ENCODE data around the gene SZT2. TPM values are rescaled to one million over a fixed set of nuclear protein-coding genes. Genes with fewer than 3 reads are reported as not detected.

SZT2 gene
- total and polyA plus RNA-seq, 2 of the 13 experiments (the other 11 are each of a cell fraction or from before 2014, with no cell fraction given) = 8.0 to 8.8 TPM

- Histone ChIP-seq H3K9me3 (ENCODE audit: low read length) (peaks cover 8% of the 10 kb centered on the region; the same call in 1 of the 2 replicates), H3K79me2 (ENCODE audit: insufficient read depth, low read length) (no peaks in the 10 kb centered on the region), H4K20me1 (ENCODE audit: insufficient read depth, low read length) (no peaks in the 10 kb centered on the region), H3K36me3 (replicated peaks in 1 of 2; ENCODE audit: control insufficient read depth in 1 of 2, insufficient read depth in 2 of 2, low read length in 2 of 2) (no peaks in the 10 kb centered on the region), H3K4me3 (replicated peaks in 1 of 3; ENCODE audit: insufficient read depth in 1 of 3, low read depth in 2 of 3, low read length in 3 of 3) (no peak overlapping the region), H3K27me3 (ENCODE audit: control insufficient read depth in 1 of 2, insufficient read depth in 2 of 2, low read length in 2 of 2) (no peaks in the 10 kb centered on the region), H3K4me1 (ENCODE audit: insufficient read depth, low read length) (peaks cover 7% of the 10 kb centered on the region; the same call in 1 of the 2 replicates), H2AFZ (ENCODE audit: low read length) (no peak overlapping the region), H3K9ac (ENCODE audit: insufficient read depth, low read depth, low read length) (no peak overlapping the region), H3K27ac (ENCODE audit: extremely low read length, insufficient read depth, low read length) (no peak overlapping the region), H3K4me2 (ENCODE audit: low read depth, low read length) (no peak overlapping the region)
- ChIA-PET CTCF (ENCODE audit: low intra/inter-chr PET ratio, low total read pairs) (no interaction called here), POLR2A (no interaction called here)
- in situ Hi-C loops (cut with HindIII; ENCODE audit: extremely low pct_ligation_motif_present, low pct_unique_long_range_greater_than_20kb) (no loop called here), intact Hi-C loops (cut with micrococcal nuclease; ENCODE audit: unreplicated experiment) (no loop called here)
- 0% methylated on average over 1 of the region's 1 CpG for WGBS (ENCODE audit: low lambda C conversion rate)
- BruUV-seq (replicated peaks) = no TSS peak
- no peak for DNase-seq (ENCODE audit: low spot score)
- FAIRE-seq = no peak
- no peak for ATAC-seq
- no peak for TF ChIP-seq PRDM15 (CRISPR knock-in tag; IDR thresholded peaks at IDR 0.05)
Measured at GRCh38 chr1:43488165-43488564, 98.5 kb downstream of the SZT2 start.

- no peaks in the 10 kb centered on the region for H3K79me2 ChIP-seq (ENCODE audit: insufficient read depth, low read length)
- FAIRE-seq (no peak), ATAC-seq (no peak), DNase-seq (ENCODE audit: low spot score) (no peak)
- H4K20me1 ChIP-seq (ENCODE audit: insufficient read depth, low read length) = no peaks in the 10 kb centered on the region
- no peak overlapping the region for H3K4me3 ChIP-seq (replicated peaks in 1 of 3; ENCODE audit: insufficient read depth in 1 of 3, low read depth in 2 of 3, low read length in 3 of 3)
- no peaks in the 10 kb centered on the region for H3K27me3 ChIP-seq (ENCODE audit: control insufficient read depth in 1 of 2, insufficient read depth in 2 of 2, low read length in 2 of 2)
- H2AFZ ChIP-seq (ENCODE audit: low read length) = no peak overlapping the region
- BruUV-seq (replicated peaks) = no TSS peak
- ChIA-PET CTCF (ENCODE audit: low intra/inter-chr PET ratio, low total read pairs) (no interaction called here), POLR2A (no interaction called here)
- no peak overlapping the region for H3K4me2 ChIP-seq (ENCODE audit: low read depth, low read length)
- WGBS (ENCODE audit: low lambda C conversion rate) = 67% methylated on average over 1 of the region's 1 CpG
- H3K4me1 ChIP-seq (ENCODE audit: insufficient read depth, low read length) = peaks cover 20% of the 10 kb centered on the region
- no peak overlapping the region for H3K27ac ChIP-seq (ENCODE audit: extremely low read length, insufficient read depth, low read length)
- H3K36me3 ChIP-seq (replicated peaks in 1 of 2; ENCODE audit: control insufficient read depth in 1 of 2, insufficient read depth in 2 of 2, low read length in 2 of 2) = no peaks in the 10 kb centered on the region
- intact Hi-C loops (cut with micrococcal nuclease; ENCODE audit: unreplicated experiment) = no loop called here
- H3K9me3 ChIP-seq (ENCODE audit: low read length) = peaks cover 8% of the 10 kb centered on the region; the same call in 1 of the 2 replicates
- TF ChIP-seq ZNF292 (CRISPR knock-in tag; IDR thresholded peaks at IDR 0.05; ENCODE audit: borderline replicate concordance, low read depth) (no peak), SIX1 (CRISPR knock-in tag; IDR thresholded peaks at IDR 0.05; ENCODE audit: borderline replicate concordance) (no peak), BATF2 (CRISPR knock-in tag; IDR thresholded peaks at IDR 0.05) (no peak), NBN (conservative IDR thresholded peaks at IDR 0.05) (no peak), ZFY (CRISPR knock-in tag; IDR thresholded peaks at IDR 0.05) (no peak), RBM22 (optimal IDR thresholded peaks at IDR 0.05; ENCODE audit: low read length) (no peak), ZBTB43 (CRISPR knock-in tag; conservative IDR thresholded peaks at IDR 0.05) (no peak), ZBTB25 (CRISPR knock-in tag; IDR thresholded peaks at IDR 0.05) (no peak)
- in situ Hi-C loops (cut with HindIII; ENCODE audit: extremely low pct_ligation_motif_present, low pct_unique_long_range_greater_than_20kb) = no loop called here
- H3K9ac ChIP-seq (ENCODE audit: insufficient read depth, low read depth, low read length) = no peak overlapping the region
Measured at GRCh38 chr1:43491061-43491460, 101.4 kb downstream of the SZT2 start.
